Measurements from ENCODE around the gene B3GALT6.

B3GALT6 gene

DNA sequence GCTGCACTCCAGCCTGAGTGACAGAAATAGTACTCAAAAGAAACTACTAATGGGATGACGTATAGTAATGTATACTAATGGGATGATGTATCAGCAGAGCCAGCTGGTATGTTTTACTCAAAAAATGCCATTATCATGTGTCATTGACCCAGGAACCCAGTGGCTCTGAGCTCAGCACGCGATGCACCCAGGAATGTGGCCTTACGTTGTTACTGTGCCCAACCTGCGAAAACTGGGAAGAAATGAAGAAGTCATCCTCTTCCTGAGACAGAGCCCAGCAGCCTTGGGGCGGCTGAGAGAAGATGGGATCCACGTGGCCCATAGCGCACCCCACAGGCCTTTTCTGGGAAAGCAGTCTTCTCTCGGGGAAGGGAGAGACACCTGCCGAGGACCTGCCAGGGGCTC lies 32.8 kb downstream of the B3GALT6 start:
- no peak overlapping the region for H3K27ac ChIP-seq
- TF ChIP-seq, protein P1, sequence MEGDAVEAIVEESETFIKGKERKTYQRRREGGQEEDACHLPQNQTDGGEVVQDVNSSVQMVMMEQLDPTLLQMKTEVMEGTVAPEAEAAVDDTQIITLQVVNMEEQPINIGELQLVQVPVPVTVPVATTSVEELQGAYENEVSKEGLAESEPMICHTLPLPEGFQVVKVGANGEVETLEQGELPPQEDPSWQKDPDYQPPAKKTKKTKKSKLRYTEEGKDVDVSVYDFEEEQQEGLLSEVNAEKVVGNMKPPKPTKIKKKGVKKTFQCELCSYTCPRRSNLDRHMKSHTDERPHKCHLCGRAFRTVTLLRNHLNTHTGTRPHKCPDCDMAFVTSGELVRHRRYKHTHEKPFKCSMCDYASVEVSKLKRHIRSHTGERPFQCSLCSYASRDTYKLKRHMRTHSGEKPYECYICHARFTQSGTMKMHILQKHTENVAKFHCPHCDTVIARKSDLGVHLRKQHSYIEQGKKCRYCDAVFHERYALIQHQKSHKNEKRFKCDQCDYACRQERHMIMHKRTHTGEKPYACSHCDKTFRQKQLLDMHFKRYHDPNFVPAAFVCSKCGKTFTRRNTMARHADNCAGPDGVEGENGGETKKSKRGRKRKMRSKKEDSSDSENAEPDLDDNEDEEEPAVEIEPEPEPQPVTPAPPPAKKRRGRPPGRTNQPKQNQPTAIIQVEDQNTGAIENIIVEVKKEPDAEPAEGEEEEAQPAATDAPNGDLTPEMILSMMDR (IDR thresholded peaks at IDR 0.05): peak; percentile 26
- TF ChIP-seq ZFX (IDR thresholded peaks at IDR 0.05; ENCODE audit: borderline replicate concordance): no peak

DNA sequence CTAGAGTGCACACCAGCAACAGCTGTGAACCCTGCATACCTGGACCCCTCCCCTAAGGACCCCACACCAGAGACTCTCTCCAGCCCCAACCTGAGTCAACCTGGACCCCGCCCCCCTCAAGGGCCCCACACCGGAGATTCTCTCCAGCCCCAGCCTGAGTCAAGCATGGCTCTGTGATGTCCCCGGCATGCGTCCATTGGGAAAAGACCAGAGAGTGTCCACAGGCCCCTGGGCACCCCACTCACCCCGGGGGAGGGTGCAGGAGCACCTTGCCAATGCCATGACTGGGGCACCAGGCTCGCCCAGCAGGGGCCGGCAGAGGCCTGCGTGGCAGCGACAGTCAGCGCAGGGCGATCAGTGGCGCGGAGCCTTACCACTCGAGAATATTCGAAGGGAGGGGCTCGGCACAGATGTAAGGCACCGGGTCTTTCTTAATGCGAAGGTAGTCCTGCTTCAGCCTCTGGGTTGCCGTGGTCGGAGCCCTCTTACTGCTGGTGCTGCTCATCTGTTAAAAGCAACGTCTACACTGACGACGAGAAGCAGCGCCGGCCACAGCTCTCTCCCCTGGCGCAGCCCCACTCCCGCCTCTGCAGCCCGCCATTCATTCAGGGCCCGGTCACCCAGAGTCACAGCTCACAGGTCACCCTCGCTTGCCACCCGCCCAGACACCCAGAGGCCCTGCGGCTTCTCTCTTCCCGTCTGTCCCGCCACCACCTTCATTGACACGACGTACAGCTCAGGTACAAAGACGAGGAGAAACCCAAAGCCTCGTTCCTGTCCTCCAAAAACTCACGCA lies 35.6 kb downstream of the B3GALT6 start:
- no peak for TF ChIP-seq ZFX (IDR thresholded peaks at IDR 0.05; ENCODE audit: borderline replicate concordance)
- TF ChIP-seq, protein P1 (IDR thresholded peaks at IDR 0.05): no peak

DNA sequence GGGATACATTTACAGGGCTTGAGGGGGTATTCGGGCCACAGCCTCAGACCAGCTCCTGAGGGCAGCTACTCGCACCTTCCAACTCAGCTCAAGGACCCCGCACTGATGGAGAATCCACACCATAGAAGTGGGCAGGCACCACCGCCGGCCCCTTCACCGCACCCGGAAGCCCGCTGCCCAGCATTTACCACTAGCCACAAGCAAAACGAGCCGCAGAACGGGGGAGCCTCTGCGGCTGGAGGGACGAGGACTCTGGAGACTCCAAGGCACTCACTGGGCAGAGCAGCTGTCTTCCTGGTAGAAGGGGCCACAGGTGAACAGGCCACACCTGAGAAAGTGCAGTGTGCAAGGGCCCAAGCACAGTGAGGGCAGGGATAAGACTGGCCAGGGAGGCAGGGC lies 36.2 kb downstream of the B3GALT6 start:
- TF ChIP-seq ZFX (IDR thresholded peaks at IDR 0.05; ENCODE audit: borderline replicate concordance): no peak
- TF ChIP-seq, protein P1 (IDR thresholded peaks at IDR 0.05): no peak
- H3K27ac ChIP-seq: no peak overlapping the region

More for the DNA sequence above, 35.6 kb downstream of the B3GALT6 start:
- no peak overlapping the region for H3K27ac ChIP-seq

DNA sequence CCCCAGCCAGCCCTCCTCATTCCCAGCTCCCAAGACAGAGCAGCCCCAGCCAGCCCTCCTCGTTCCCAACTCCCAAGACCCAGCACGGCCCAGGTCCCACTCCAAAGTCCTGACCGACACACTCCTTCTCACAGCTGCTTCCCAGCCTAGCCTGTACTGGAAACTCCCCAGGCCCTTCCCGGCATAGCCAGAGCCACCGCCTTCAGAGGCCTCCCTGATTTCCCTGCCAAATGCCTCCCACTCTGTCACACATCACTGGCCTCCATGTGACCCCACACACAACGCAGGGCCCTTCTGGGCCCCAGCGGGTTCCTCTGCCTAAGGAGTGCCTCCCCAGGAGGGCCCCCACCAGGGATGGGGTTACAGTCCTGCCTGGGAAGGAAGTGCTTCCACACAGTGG lies 38.8 kb downstream of the B3GALT6 start:
- TF ChIP-seq, protein P1 (IDR thresholded peaks at IDR 0.05): no peak
- TF ChIP-seq ZFX (IDR thresholded peaks at IDR 0.05; ENCODE audit: borderline replicate concordance): no peak
- H3K27ac ChIP-seq: no peak overlapping the region

GRCh38 chr1:1272341-1273208 lies 40.5 kb downstream of the B3GALT6 start:
- TF ChIP-seq, protein P1 (IDR thresholded peaks at IDR 0.05): no peak
- no peak for TF ChIP-seq ZFX (IDR thresholded peaks at IDR 0.05; ENCODE audit: borderline replicate concordance)
- H3K27ac ChIP-seq: peak overlapping the region; percentile 78

GRCh38 chr1:1273209-1273511 lies 41.1 kb downstream of the B3GALT6 start:
- TF ChIP-seq, protein P1 (IDR thresholded peaks at IDR 0.05): no peak
- TF ChIP-seq ZFX (IDR thresholded peaks at IDR 0.05; ENCODE audit: borderline replicate concordance): no peak
- peak overlapping the region; percentile 78 for H3K27ac ChIP-seq

Data from 22Rv1 (cell line).